CD4-positive, alpha-beta T cell treated with Interleukin-4 for 1 hour (primary cell): ENCODE results near the gene LRRC2.
"Not testable (repeated sequence)": the region's sequence is repeated elsewhere in the genome, so short reads cannot be mapped to it uniquely, and the experiment has no call there.

Experiments used
- DNase-seq, 2 donors: peaks; one replicate each; pipeline ENCODE4 v3.0.0-alpha.2; 2020 to 2022

Gene LRRC2

GRCh38 chr3:46566040-46566641 lies at the start of gene LRRC2:
Gene LRRC2 (minus strand): TSS chr3:46566302. CDS start chr3:46551591, 14,711 bp downstream.
- peak in 1 of 2 donors; percentile 20 for DNase-seq

- DNase-seq: no peak
These were observed 49.1 kb upstream of the LRRC2 start for GRCh38 chr3:46615050-46615775.

- DNase-seq: no peak
These were observed 48.3 kb upstream of the LRRC2 start for GRCh38 chr3:46614431-46614830.

GRCh38 chr3:46613313-46614005 lies 47.4 kb upstream of the LRRC2 start:
- DNase-seq: no peak

- DNase-seq: no peak
These were observed 46.2 kb upstream of the LRRC2 start, which contains the start of gene FAM240A for GRCh38 chr3:46612324-46612723. Gene FAM240A (plus strand): TSS chr3:46612525. CDS start chr3:46612684, 159 bp downstream.

DNA sequence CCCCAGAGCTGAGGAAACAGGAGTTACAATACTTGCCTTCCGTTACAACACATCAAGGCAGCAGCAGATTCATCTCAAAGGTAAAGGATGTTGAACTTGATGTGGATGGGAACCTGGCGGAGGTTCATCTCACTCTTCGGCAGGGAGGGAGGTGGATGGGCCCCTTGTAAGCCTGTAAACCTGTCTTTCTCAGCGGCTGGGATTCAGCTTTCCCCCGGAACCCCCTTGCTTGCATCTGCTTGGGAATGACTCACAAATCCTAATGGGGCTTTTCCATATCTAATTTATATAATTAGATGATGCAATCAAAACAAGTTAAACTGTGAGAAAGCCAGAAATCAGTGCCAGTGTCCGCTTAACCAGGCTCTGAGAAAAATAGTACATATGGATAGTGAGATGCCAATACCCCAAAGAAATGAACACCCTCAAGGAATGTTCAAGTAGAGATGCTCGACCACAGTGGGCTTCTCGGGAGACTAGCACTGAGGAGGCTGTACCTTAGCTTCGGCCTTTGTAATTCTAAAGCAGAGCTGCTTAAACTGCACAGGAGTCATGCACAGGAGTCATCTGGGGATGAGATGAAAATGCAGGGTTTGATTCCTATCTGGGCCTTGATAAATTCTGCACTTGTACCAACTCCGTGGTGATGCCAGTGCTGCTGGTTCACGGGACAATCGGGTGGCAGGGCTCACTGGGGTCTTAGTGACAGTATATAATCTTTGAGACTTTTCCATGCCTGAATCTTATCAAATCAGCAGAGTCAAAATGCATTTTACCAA lies 44.0 kb upstream of the LRRC2 start:
- no peak for DNase-seq

DNA sequence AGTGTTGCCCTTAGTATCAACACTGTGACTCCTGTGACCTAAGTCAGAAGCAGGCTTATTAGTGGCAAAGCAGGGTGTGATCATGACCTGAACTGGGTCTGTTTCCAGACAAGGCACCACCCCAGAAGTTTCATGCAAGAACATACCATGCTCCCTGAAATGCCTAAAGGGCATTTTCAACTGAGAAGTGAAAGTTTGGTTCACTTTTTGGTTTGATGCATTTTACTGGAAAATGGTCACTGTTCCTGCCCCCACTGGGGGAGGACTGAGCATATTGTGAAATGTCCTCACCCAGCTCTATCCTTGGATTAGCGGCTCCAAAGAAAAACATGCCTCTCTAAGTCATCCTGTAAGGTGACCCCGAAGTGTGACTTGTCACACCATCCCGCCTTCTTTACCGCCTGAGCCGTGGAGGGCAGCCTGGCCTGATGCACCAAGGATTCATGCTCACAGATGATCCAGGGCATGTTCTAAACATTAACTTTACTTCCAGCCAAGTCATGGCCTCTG lies 43.2 kb upstream of the LRRC2 start:
- no peak for DNase-seq

DNA sequence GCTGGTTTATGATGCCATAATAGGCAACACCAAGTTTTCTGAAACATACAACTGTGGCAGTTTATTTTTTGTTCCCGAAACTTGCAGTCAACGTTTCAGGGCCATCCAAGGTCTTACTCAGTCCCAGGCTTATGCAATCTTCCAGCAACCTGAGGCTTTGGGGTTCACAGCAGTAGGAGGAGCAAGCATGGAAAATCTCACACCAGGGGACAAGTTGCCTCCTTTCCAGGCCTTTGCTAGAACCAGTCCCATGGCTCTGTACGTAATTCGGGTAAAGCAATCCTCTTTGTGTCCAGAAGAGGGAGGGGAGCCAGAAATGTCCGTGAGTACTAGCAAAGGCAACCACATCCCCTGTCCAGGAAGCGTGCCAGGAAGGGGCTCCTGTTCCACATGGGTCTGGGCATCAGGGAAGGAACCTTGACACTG lies 41.5 kb upstream of the LRRC2 start:
- DNase-seq: no peak

DNA sequence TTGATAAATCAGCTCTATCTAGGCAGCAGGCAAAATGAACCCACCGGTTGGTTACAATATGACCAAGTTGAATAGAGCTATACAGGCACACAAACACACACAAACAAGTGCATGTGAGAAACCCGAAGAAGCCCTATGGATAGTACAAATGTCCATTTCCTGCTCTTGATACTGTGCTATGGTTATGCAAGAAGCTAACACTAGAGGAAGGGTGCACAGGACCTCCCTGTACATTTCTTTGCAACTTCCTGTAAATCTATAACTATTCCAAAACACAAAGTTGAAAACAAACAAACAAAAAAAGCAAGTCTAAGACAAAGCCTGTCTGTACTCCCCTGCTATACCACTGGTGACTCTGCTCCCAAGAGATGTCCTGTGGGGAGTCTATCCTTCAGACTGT lies 38.0 kb upstream of the LRRC2 start:
- no peak for DNase-seq

DNA sequence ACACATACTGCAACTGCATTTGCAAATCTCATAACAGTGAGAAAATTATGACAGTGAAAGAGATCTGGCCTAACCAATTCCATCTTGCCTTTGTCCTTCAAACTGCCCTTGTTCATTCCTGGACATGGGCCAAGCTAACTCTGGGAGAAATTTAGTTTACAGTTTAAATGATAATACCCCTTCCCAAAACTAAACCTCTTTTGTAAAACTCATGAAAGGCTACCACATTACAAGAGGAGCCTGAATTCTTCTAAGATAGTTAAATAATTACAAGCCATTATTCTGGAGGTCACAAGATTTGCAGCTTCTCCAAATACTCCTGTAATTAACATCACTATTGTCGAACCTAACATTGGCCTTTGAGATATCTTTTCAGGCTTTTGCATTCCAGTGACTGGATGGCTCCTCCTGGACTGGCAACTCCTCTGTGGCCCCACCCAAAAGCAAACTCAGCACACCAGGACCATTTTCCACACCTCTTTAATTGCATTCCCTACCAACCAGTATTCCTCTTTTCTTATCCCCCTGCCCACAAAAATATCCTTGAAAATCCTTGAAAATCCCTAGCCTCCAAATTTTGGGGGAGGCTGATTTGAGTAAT lies 37.4 kb upstream of the LRRC2 start:
- DNase-seq: no peak

- DNase-seq: no peak
These were observed 33.5 kb upstream of the LRRC2 start for GRCh38 chr3:46599590-46599989.

- DNase-seq: no peak
These were observed 29.8 kb upstream of the LRRC2 start for GRCh38 chr3:46595819-46596314.

GRCh38 chr3:46594723-46595122 lies 28.6 kb upstream of the LRRC2 start:
- DNase-seq: no peak

DNA sequence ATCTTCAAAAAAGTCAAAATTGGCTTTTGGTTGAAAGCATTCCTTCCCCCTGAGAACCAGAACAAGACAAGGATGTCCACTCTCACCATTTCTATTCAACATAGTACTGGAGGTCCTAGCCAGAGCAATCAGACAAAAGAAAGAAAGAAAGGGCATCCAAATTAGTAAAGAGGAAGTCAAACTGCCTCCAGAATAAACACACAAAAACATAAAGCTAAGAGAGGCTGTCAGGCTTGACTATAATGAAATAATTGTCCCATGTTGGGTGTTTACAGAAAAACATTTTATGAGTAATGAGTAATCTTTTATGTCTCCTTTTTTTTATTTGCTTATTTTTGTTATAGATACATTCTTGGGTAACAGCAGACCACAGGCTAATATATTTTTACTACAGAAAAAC lies 27.9 kb upstream of the LRRC2 start:
- DNase-seq: no peak

GRCh38 chr3:46593274-46593862 lies 27.3 kb upstream of the LRRC2 start:
- DNase-seq: no peak

GRCh38 chr3:46587268-46587667 lies 21.2 kb upstream of the LRRC2 start:
- DNase-seq: not testable (repeated sequence)

DNA sequence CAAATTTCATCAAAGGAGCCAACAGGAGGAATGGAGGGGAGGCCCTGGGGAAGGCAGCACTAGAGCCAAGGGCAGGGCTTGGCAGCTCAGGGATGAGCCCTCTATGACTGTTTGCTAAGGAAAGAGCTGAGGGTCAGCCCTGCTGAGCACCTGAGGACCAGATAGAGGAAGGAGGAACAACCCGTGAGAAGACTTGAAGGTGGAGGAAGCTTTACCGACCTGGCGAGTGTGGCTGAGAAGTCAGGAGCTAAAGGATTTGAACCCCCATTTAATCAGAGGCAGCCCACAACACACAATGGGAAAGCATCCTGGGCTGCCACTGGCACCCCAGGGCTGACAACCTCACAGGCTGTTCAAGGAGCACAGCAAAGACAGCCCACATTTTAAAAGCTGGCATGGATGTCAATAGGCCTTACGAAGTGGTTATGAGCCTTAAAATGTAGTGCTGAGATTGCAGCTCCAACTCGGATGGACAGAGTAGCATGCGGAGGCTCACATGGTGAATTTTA lies 20.7 kb upstream of the LRRC2 start:
- DNase-seq: no peak

DNA sequence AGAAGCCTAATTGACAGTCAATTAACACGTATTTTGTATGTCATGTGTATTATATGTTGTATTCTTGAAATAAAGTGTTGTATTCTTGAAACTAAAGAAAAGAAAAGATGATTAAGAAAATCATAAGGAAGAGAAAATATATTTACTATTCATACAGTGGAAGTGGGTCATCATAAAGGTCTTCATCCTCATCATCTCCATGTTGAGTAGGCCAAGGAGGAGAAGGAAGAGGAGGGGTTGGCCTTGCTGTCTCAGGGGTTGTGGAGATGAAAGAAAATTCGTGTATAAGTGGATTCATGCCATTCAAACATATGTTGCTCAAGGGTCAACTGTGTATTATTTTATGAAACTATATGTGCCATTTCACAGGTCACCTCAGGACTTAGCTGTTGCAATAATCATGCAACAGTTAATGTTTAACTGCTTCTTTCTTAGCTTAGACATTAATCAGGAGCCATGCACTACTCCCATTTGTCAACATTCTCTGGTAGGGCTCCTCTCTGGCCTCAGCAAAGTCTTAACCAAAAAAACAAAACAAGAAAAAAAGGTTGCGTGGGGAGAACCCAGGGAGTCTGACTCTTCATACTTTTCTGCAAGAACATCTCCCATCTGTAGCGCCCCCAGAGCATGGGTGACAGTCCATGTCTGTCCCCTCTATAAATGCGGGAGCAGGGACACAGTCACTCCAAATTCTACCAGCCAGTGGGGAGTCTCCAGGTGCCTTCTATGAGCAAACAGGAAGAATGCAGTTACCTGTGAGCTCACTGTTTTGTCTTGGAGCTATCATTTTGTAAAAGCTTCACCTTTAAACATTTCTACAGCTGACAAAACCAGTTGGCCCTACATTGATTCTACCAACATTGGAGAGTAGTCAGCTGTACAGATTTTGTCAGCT lies 19.9 kb upstream of the LRRC2 start:
- DNase-seq: no peak

DNA sequence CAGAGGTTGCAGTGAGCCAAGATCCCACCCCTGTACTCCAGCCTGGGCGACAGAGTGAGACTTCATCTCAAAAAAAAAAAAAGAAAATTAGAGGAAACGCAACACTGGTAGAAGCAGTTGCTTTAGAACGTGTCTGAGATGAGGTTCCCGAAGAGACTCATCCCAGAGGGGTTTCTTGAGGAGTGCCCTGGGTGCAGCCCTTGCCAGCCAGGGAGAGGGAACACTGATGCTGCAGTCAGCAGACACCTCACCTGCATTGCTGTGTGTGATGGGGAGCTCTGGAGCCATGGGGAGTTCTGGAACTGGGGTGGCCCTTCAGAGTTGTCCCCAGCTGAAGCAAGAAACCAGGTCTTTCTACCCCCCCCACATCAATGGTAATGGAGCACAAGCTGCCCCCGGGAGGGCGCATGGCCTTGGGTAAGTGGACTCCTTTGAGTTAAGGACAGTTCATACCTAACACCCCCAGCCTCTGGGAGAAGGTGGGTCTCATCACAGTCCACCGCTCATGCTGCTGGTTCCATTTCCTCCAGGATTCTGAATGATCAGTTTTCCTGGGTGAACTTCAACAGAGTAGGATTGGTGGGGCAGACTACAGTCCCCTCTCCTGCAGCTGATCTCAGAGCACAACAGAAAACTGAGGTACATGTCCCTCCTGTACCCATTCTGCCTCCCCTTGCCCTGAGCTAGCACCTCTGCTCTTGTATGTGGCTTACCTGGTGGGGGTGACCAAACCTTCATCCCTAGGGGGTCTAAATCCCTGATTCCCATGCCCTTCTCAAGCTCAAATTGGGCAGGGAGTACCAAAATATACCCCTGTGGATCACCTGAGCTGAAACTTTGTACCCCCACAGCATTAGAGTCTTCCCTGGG lies 18.7 kb upstream of the LRRC2 start:
- no peak for DNase-seq

- DNase-seq: no peak
These were observed 14.6 kb upstream of the LRRC2 start for GRCh38 chr3:46580675-46581074.
